HL-60 (cell line): ENCODE measurements around the gene KDM4C.

Source experiments
- DNase-seq, 2 experiments: peaks; one replicate each; pipeline ENCODE4 v3.0.0-alpha.2; 2010 to 2020; ENCODE audit warnings: low read depth in 1 of 2, low spot score in 1 of 2
- H3K27ac ChIP-seq: fragments of 250-450 bp; sonication (Bioruptor Pico); replicated peaks from 2 replicates; pipeline ENCODE4 v1.5.1; 2020; ENCODE audit warnings: mild to moderate bottlenecking, moderate library complexity
- H3K27me3 ChIP-seq: fragments of 250-450 bp; sonication (Bioruptor Pico); 2 replicates; pipeline ENCODE4 v1.5.1; 2021; ENCODE audit warnings: mild to moderate bottlenecking, moderate library complexity; ENCODE audit not compliant: insufficient read depth, poor library complexity, severe bottlenecking
- H3K4me3 ChIP-seq: replicated peaks from 2 replicates; pipeline ENCODE4 v1.5.1; 2011; ENCODE audit warnings: mild to moderate bottlenecking, control low read depth, low read length; ENCODE audit not compliant: insufficient read depth
- CTCF ChIP-seq: IDR thresholded peaks from one replicate; pipeline ENCODE4 v1.5.1; 2011; ENCODE audit warnings: low read length, control low read depth, inconsistent platforms; ENCODE audit not compliant: insufficient read depth
- GABPA ChIP-seq: IDR thresholded peaks from 2 replicates; pipeline ENCODE4 v1.6.1; 2012; ENCODE audit warnings: low read depth
- POLR2AphosphoS5 ChIP-seq: IDR thresholded peaks from 2 replicates; pipeline ENCODE4 v1.6.1; 2012; ENCODE audit warnings: low read depth
- REST ChIP-seq: IDR thresholded peaks from 2 replicates; pipeline ENCODE4 v1.6.1; 2012; ENCODE audit warnings: low read depth; ENCODE audit not compliant: insufficient replicate concordance
- SPI1 ChIP-seq: IDR thresholded peaks from 2 replicates; pipeline ENCODE4 v1.6.1; 2012; ENCODE audit warnings: low read depth, mild to moderate bottlenecking, borderline replicate concordance

The KDM4C gene

GRCh38 chr9:7042124-7042523 is 284.4 kb downstream of the KDM4C start:
- no peak overlapping the region for H3K27ac ChIP-seq
- no peak for DNase-seq
- no peak for TF ChIP-seq REST
- no peaks in the 10 kb centered on the region for H3K27me3 ChIP-seq
- no peak overlapping the region for H3K4me3 ChIP-seq

GRCh38 chr9:7045361-7045760 is 287.6 kb downstream of the KDM4C start:
- H3K27ac ChIP-seq = no peak overlapping the region
- TF ChIP-seq REST (no peak), GABPA (no peak), CTCF (no peak), POLR2AphosphoS5 (no peak), SPI1 (no peak)
- no peak for DNase-seq
- no peak overlapping the region for H3K4me3 ChIP-seq
- H3K27me3 ChIP-seq = no peaks in the 10 kb centered on the region

DNA sequence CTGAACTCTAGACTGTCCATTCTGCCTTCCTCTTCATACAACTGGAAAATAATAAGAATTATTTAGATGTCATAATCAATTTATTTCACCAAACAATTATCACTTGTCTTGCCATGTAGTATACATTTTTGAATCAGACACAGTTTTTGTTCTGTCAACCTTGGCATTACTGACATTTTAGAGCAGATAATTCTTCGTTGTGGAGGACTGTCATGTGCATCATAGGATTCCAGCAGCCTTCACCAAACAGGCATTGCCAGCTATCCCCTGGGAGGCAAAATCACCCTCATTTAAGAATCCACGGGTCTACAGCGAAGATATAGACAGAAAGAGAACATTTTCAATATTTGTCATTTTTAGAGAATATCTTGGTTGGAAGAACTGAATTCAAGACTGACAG is 293.9 kb downstream of the KDM4C start:
- no peak for DNase-seq
- Histone ChIP-seq H3K27ac (no peak overlapping the region), H3K4me3 (no peak overlapping the region), H3K27me3 (no peaks in the 10 kb centered on the region)
- no peak for TF ChIP-seq REST
- no peak for TF ChIP-seq POLR2AphosphoS5
- no peak for TF ChIP-seq CTCF
- no peak for TF ChIP-seq SPI1
- TF ChIP-seq GABPA = no peak

GRCh38 chr9:7053903-7054302 is 296.1 kb downstream of the KDM4C start:
- no peak overlapping the region for H3K4me3 ChIP-seq
- no peak for DNase-seq
- no peaks in the 10 kb centered on the region for H3K27me3 ChIP-seq
- no peak overlapping the region for H3K27ac ChIP-seq
- TF ChIP-seq GABPA (no peak), REST (no peak), POLR2AphosphoS5 (no peak), CTCF (no peak), SPI1 (no peak)
